Measurements from ENCODE around the gene UBE2G1.

GRCh38 chr17:4232168-4232813 lies 134.2 kb downstream of the UBE2G1 start:
- TF ChIP-seq CTCF (conservative IDR thresholded peaks at IDR 0.05) (no peak), ZFX (IDR thresholded peaks at IDR 0.05) (no peak)

All from C4-2B (cell line).